Right lobe of liver (tissue), 6 donors: ENCODE results near the gene NCSTN. TPM values are rescaled to one million over a fixed set of nuclear protein-coding genes. Genes with fewer than 3 reads are reported as not detected.

Experiments
- ATAC-seq, 4 donors: fragments of 200-7000 bp; cut with Tn5 transposase; one replicate each; pipeline ENCODE4 v1.9.1; 2020; ENCODE audit warnings: mild to moderate bottlenecking in 4 of 4, moderate library complexity in 4 of 4
- DNase-seq, 3 donors: peaks; one replicate each; pipeline ENCODE4 v3.0.0-alpha.2; 2020
- H3K27ac ChIP-seq, 3 donors: fragments of 200-600 bp; one replicate each; pipeline ENCODE4 v1.8.0; 2022
- H3K27me3 ChIP-seq, 2 donors: fragments of 200-600 bp; one replicate each; pipeline ENCODE4 v1.8.0; 2022
- H3K36me3 ChIP-seq, 4 donors: fragments of 200-600 bp; sonication (generic) in 1 of 4; one replicate each; pipeline versions ENCODE4 v1.5.1 to v1.8.0; 2017 to 2022; ENCODE audit warnings: control low read depth in 1 of 4
- H3K4me1 ChIP-seq, 4 donors: fragments of 200-600 bp; sonication (generic) in 1 of 4; one replicate each; pipeline versions ENCODE4 v1.5.1 to v1.8.0; 2017 to 2022; ENCODE audit warnings: control low read depth in 1 of 4
- H3K4me3 ChIP-seq, 3 donors: fragments of 200-600 bp; one replicate each; pipeline ENCODE4 v1.8.0; 2022
- H3K9me3 ChIP-seq, 4 donors: fragments of 200-600 bp; sonication (generic) in 1 of 4; one replicate each; pipeline versions ENCODE4 v1.5.1 to v1.8.0; 2017 to 2022; ENCODE audit warnings: control low read depth in 1 of 4
- POLR2A ChIP-seq: fragments of 450-650 bp; IDR thresholded peaks from one replicate; pipeline ENCODE4 v1.6.1; 2017; ENCODE audit warnings: antibody characterized with exemption, mild to moderate bottlenecking
- WGBS: methylation state at CpG from one replicate; pipeline ENCODE4 v1.1.6; 2018; ENCODE audit warnings: low coverage, low lambda C conversion rate; ENCODE audit not compliant: insufficient coverage; ENCODE audit errors: missing lambda C conversion rate; 5-methylcytosine and 5-hydroxymethylcytosine counted together
- intact Hi-C, 2 donors: fragments of 100-400 bp; cut with DNase I; formaldehyde crosslinking; loops; one replicate each; pipeline versions ENCODE4 v1.11.2 to v1.14.1; 2022
- long read RNA-seq: library from polyadenylated mRNA; unstranded; transcript quantifications from one replicate; pipeline ENCODE4 v2.0.0, GENCODE V29; 2019
- total RNA-seq, 6 experiments: library from RNA; depleted of rRNA in 2 of 6; stranded (reverse); fragments of >200 nt in 2 of 6; fragmentation: NEBNext Ultra II Directional in 3 of 6; extraction: Animal tissue kit (Norgen Biotek cat#: 25700) in 3 of 6; gene quantifications; one replicate each; pipeline versions ENCODE4 v1.1.0 to v1.2.4, GENCODE V29; 2016 to 2023
- TF ChIP-seq, protein P1 (sequence below), 4 donors: fragments of 200-600 bp in 3 of 4; fragments of 450-650 bp in 1 of 4; IDR thresholded peaks; one replicate each; pipeline versions ENCODE4 v1.5.1 to v1.8.0; 2016 to 2022; ENCODE audit warnings: antibody characterized with exemption in 4 of 4, mild to moderate bottlenecking in 2 of 4
- donor health status: DM: no; HTN: yes; CAD: no.
- donor health status: DM: no; HTN: no; CAD: no.
- donor health status: DM: no; HTN: no; CAD: no.
- donor health status: DM: no; HTN: yes; CAD: no.
- donor health status: DM: no; HTN: yes; CAD: no.

The NCSTN gene
- total RNA-seq: 10 to 100 TPM; 31.1 to 45.7 (median 39.0) TPM
- long read RNA-seq, partial matches to known transcripts: 1 of 1 reads
- long read RNA-seq, other reads (novel, unspliced or antisense): 0 of 1 reads

DNA sequence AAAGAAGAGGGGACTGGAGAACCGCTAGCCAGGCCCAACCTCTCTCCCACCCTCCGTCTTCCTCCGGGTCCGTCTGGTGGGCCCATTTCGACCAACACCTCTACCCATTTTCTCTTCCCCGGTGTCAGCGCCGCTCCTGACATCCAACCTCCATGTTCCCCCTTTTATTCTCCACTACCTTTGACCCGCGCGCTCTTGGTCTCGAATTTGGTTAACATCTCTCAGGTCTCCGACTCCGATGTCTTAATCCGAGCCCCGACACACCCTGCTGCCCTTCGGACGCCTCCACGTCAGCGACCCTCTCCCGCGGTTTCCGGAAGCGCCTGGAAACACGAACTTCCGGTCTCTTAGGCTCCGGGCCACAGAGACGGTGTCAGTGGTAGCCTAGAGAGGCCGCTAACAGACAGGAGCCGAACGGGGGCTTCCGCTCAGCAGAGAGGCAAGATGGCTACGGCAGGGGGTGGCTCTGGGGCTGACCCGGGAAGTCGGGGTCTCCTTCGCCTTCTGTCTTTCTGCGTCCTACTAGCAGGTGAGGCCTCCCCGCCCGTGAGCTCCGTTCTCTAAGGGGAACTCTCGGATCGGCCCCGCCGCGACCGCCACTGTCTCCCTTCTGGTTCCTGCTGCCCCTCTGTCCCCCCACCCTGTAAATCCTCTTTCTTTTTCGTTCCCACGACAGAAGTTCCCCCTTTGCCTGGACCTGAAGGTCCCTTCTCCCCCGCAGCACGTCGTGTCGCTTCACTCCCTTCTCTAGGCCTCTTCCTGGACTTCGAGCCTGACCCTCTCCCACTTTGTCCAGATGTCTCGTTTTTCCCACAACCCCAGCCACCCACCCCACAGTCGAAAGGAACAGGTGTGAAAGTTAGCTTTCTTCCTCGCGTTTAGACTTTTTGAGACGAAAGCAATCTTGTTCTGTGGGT, at the start of gene NCSTN, which contains the start of gene COPA:
Gene NCSTN (plus strand): TSS at position 431 of the 917 bp plus-strand sequence. CDS start 14 bp downstream, at position 445.
Gene COPA (minus strand): TSS at position 298 of the 917 bp plus-strand sequence. CDS start 80 bp downstream, at position 218.
- TF ChIP-seq, protein P1, sequence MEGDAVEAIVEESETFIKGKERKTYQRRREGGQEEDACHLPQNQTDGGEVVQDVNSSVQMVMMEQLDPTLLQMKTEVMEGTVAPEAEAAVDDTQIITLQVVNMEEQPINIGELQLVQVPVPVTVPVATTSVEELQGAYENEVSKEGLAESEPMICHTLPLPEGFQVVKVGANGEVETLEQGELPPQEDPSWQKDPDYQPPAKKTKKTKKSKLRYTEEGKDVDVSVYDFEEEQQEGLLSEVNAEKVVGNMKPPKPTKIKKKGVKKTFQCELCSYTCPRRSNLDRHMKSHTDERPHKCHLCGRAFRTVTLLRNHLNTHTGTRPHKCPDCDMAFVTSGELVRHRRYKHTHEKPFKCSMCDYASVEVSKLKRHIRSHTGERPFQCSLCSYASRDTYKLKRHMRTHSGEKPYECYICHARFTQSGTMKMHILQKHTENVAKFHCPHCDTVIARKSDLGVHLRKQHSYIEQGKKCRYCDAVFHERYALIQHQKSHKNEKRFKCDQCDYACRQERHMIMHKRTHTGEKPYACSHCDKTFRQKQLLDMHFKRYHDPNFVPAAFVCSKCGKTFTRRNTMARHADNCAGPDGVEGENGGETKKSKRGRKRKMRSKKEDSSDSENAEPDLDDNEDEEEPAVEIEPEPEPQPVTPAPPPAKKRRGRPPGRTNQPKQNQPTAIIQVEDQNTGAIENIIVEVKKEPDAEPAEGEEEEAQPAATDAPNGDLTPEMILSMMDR (IDR thresholded peaks at IDR 0.05): peak in 1 of 4 donors; percentile 5
- peak; percentile 91 for TF ChIP-seq POLR2A
- Histone ChIP-seq H3K27me3 (no peaks in the 10 kb centered on the region), H3K9me3 (no peaks in the 10 kb centered on the region), H3K4me1 (peaks cover 0 to 28% (median 9%) of the 10 kb centered on the region in 4 donors), H3K4me3 (peak within 1 kb of the TSS; percentile 73 to 95 (median 88)), H3K27ac (peak within 1 kb of the TSS; percentile 90 to 94 (median 92)), H3K36me3 (peaks cover 0 to 21% (median 12%) of the 10 kb centered on the region in 4 donors)
- under 1% methylated on average over 48 of the region's 58 CpGs for WGBS
- intact Hi-C loops: no loop called here
- ATAC-seq: peak; percentile 96 to 99 (median 98)
- DNase-seq: peak; percentile 91 to 94 (median 94)

DNA sequence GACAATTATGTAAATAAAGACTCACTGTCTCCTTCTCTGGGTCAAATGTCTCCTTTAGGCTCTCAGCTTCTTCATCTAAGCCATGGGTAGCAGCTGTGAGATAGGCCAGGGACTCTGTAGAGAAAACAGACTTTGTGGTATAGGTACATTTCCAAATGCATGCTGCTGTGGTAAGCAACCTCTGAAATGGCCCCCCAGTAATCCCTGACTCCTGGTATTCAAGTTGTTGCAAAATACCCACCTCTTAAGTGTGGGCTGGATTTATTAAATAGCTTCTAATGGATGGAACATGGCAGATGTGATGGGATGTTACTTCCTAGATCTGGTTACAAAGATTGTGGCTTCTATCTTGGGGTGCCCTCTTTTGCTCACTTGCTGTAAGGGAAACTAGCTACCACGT, 47.1 kb upstream of the NCSTN start:
- no peaks in the 10 kb centered on the region for H3K9me3 ChIP-seq
- no peak for DNase-seq
- H3K36me3 ChIP-seq: peaks cover 31 to 100% (median 62%) of the 10 kb centered on the region in 4 donors
- 89% methylated on average over 1 of the region's 1 CpG for WGBS
- no peak overlapping the region for H3K4me3 ChIP-seq
- H3K4me1 ChIP-seq: peaks cover 0 to 20% (median 0%) of the 10 kb centered on the region in 4 donors
- H3K27me3 ChIP-seq: no peaks in the 10 kb centered on the region
- no peak overlapping the region for H3K27ac ChIP-seq
- no peak for ATAC-seq
- intact Hi-C loops: no loop called here
- TF ChIP-seq POLR2A: no peak
- TF ChIP-seq, protein P1 (IDR thresholded peaks at IDR 0.05): no peak

DNA sequence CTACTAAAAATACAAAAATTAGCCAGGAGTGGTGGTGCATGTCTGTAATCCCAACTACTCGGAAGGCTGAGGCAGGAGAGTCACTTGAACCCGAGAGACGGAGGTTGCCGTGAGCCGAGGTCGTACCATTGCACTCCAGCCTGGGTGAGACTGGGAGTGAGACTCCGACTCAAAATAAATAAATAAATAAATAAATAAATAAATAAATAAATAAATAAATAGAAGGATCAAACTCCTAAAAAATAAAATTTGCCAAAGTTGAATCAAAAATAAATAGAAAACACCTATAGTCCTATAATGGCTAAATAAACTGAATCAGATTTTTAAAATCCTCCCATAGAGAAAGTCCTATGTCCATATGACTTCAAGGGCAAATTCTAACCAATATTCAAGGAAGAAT, 43.0 kb upstream of the NCSTN start:
- ATAC-seq: no peak
- no peak overlapping the region for H3K27ac ChIP-seq
- no peaks in the 10 kb centered on the region for H3K27me3 ChIP-seq
- 90% methylated on average over 7 of the region's 7 CpGs for WGBS
- no peak for DNase-seq
- H3K4me3 ChIP-seq: no peak overlapping the region
- intact Hi-C loops: no loop called here
- H3K9me3 ChIP-seq: no peaks in the 10 kb centered on the region
- peaks cover 27 to 100% (median 49%) of the 10 kb centered on the region in 4 donors for H3K36me3 ChIP-seq
- H3K4me1 ChIP-seq: no peaks in the 10 kb centered on the region
- TF ChIP-seq POLR2A: no peak
- TF ChIP-seq, protein P1 (IDR thresholded peaks at IDR 0.05): no peak

DNA sequence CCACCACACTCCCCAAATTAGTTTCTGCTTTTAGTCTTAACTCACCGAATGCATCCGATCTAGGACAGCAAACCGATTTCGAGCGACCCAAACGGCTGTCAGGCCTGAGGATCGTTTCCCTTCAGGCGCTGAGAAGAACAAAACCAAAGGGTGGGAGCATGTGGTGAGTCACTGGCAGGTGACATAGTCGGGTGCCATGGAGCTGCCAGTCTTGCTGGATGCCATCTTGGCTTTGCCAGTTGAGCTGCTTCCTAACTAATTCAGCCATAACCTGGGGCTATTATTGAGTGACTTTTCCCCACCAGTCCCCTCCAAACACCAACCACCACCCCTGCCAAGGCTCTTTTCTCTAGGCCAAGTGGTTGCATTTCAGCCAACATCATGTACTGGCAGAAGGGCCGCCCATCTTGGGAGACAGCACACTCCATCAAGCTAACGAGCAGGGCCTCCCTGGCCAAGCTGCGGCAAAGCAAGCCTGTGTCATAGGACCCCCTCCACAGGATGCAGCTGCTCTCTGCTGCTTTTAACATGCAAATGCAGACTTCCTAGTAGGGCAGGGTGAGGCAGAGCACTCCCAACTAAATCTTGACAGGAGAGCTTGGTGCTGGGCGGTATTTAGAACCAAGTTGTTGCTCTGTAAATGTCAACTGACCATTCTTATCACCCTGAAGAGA, 35.9 kb upstream of the NCSTN start:
- Histone ChIP-seq H3K27ac (no peak overlapping the region), H3K4me3 (no peak overlapping the region), H3K4me1 (no peaks in the 10 kb centered on the region), H3K36me3 (peaks cover 26 to 100% (median 57%) of the 10 kb centered on the region in 4 donors), H3K9me3 (no peaks in the 10 kb centered on the region), H3K27me3 (no peaks in the 10 kb centered on the region)
- intact Hi-C loops: no loop called here
- DNase-seq: no peak
- TF ChIP-seq, protein P1 (IDR thresholded peaks at IDR 0.05): no peak
- TF ChIP-seq POLR2A: no peak
- ATAC-seq: no peak
- WGBS: 83% methylated on average over 11 of the region's 13 CpGs
